HG03432 (cell line): ENCODE measurements around the gene LRRC8B.

Experiments used
- ATAC-seq: cut with Tn5 transposase; IDR thresholded peaks from one replicate; pipeline ENCODE4 v1.9.1; 2021; ENCODE audit warnings: mild to moderate bottlenecking, moderate library complexity; ENCODE audit not compliant: unreplicated experiment

The LRRC8B gene

GRCh38 chr1:89605692-89606091 is 81.1 kb downstream of the LRRC8B start:
- no peak for ATAC-seq

- no peak for ATAC-seq
Observed at GRCh38 chr1:89606227-89606980, 81.8 kb downstream of the LRRC8B start.

- no peak for ATAC-seq
Observed at GRCh38 chr1:89607156-89607555, 82.5 kb downstream of the LRRC8B start.

- no peak for ATAC-seq
Observed at GRCh38 chr1:89607586-89608318, 83.1 kb downstream of the LRRC8B start.

GRCh38 chr1:89608319-89608983 is 83.8 kb downstream of the LRRC8B start:
- ATAC-seq: no peak

GRCh38 chr1:89608984-89609725 is 84.5 kb downstream of the LRRC8B start:
- no peak for ATAC-seq

- ATAC-seq: no peak
Observed at GRCh38 chr1:89609781-89610456, 85.3 kb downstream of the LRRC8B start.

- no peak for ATAC-seq
Observed at GRCh38 chr1:89610457-89611011, 85.9 kb downstream of the LRRC8B start.

- peak; percentile 97 for ATAC-seq
Observed at GRCh38 chr1:89611721-89612120, 87.1 kb downstream of the LRRC8B start.

- ATAC-seq: no peak
Observed at GRCh38 chr1:89613928-89614327, 89.3 kb downstream of the LRRC8B start.

GRCh38 chr1:89615676-89616598 is 91.3 kb downstream of the LRRC8B start:
- ATAC-seq: no peak

GRCh38 chr1:89616844-89617627 is 92.4 kb downstream of the LRRC8B start:
- ATAC-seq: no peak

- no peak for ATAC-seq
Observed at GRCh38 chr1:89620664-89621063, 96.0 kb downstream of the LRRC8B start.

- no peak for ATAC-seq
Observed at GRCh38 chr1:89622895-89623294, 98.3 kb downstream of the LRRC8B start.

- no peak for ATAC-seq
Observed at GRCh38 chr1:89624314-89624713, 99.7 kb downstream of the LRRC8B start.

GRCh38 chr1:89624715-89625323 is 100.2 kb downstream of the LRRC8B start:
- ATAC-seq: no peak

GRCh38 chr1:89627596-89627962 is 103.0 kb downstream of the LRRC8B start:
- no peak for ATAC-seq

- no peak for ATAC-seq
Observed at GRCh38 chr1:89629146-89629545, 104.5 kb downstream of the LRRC8B start.
